ENCODE data around the gene ARFGEF2.
"Not testable (repeated sequence)": the region's sequence is repeated elsewhere in the genome, so short reads cannot be mapped to it uniquely, and the experiment has no call there.

ARFGEF2 gene

GRCh38 chr20:48921883-48922820 is 641 bp downstream of the ARFGEF2 start:
- peak; percentile 56 for DNase-seq
- in situ Hi-C loops (cut with MboI; ENCODE audit: low pct_unique_long_range_greater_than_20kb, low sequenced_read_pairs), result no loop called here

GRCh38 chr20:48923149-48923718 is 1.7 kb downstream of the ARFGEF2 start:
- in situ Hi-C loops (cut with MboI; ENCODE audit: low pct_unique_long_range_greater_than_20kb, low sequenced_read_pairs), result no loop called here
- DNase-seq, result no peak

GRCh38 chr20:48924756-48925109 is 3.2 kb downstream of the ARFGEF2 start:
- DNase-seq, result no peak
- in situ Hi-C loops (cut with MboI; ENCODE audit: low pct_unique_long_range_greater_than_20kb, low sequenced_read_pairs), result no loop called here

GRCh38 chr20:48926267-48926666 is 4.8 kb downstream of the ARFGEF2 start:
- in situ Hi-C loops (cut with MboI; ENCODE audit: low pct_unique_long_range_greater_than_20kb, low sequenced_read_pairs), result no loop called here
- DNase-seq, result no peak

- in situ Hi-C loops (cut with MboI; ENCODE audit: low pct_unique_long_range_greater_than_20kb, low sequenced_read_pairs), result no loop called here
- no peak for DNase-seq
Measured at GRCh38 chr20:48926821-48927220, 5.3 kb downstream of the ARFGEF2 start.

GRCh38 chr20:48928832-48929725 is 7.6 kb downstream of the ARFGEF2 start:
- no peak for DNase-seq
- in situ Hi-C loops (cut with MboI; ENCODE audit: low pct_unique_long_range_greater_than_20kb, low sequenced_read_pairs), result no loop called here

- no peak for DNase-seq
- in situ Hi-C loops (cut with MboI; ENCODE audit: low pct_unique_long_range_greater_than_20kb, low sequenced_read_pairs), result no loop called here
Measured at GRCh38 chr20:48930035-48930434, 8.5 kb downstream of the ARFGEF2 start.

- no peak for DNase-seq
- in situ Hi-C loops (cut with MboI; ENCODE audit: low pct_unique_long_range_greater_than_20kb, low sequenced_read_pairs), result no loop called here
Measured at GRCh38 chr20:48930878-48931277, 9.4 kb downstream of the ARFGEF2 start.

GRCh38 chr20:48931527-48932374 is 10.2 kb downstream of the ARFGEF2 start:
- in situ Hi-C loops (cut with MboI; ENCODE audit: low pct_unique_long_range_greater_than_20kb, low sequenced_read_pairs), result no loop called here
- DNase-seq, result no peak

GRCh38 chr20:48932375-48932941 is 10.9 kb downstream of the ARFGEF2 start:
- in situ Hi-C loops (cut with MboI; ENCODE audit: low pct_unique_long_range_greater_than_20kb, low sequenced_read_pairs), result no loop called here

GRCh38 chr20:48933017-48933766 is 11.7 kb downstream of the ARFGEF2 start:
- no peak for DNase-seq
- in situ Hi-C loops (cut with MboI; ENCODE audit: low pct_unique_long_range_greater_than_20kb, low sequenced_read_pairs), result no loop called here

More at GRCh38 chr20:48932375-48932941, 10.9 kb downstream of the ARFGEF2 start:
- DNase-seq, result no peak

- DNase-seq; in situ Hi-C loops (cut with MboI; ENCODE audit: low pct_unique_long_range_greater_than_20kb, low sequenced_read_pairs): not testable (repeated sequence)
Measured at GRCh38 chr20:48934273-48934877, 12.9 kb downstream of the ARFGEF2 start.

GRCh38 chr20:48934966-48935365 is 13.5 kb downstream of the ARFGEF2 start:
- DNase-seq; in situ Hi-C loops (cut with MboI; ENCODE audit: low pct_unique_long_range_greater_than_20kb, low sequenced_read_pairs): not testable (repeated sequence)

- DNase-seq; in situ Hi-C loops (cut with MboI; ENCODE audit: low pct_unique_long_range_greater_than_20kb, low sequenced_read_pairs): not testable (repeated sequence)
Measured at GRCh38 chr20:48936178-48936577, 14.7 kb downstream of the ARFGEF2 start.

GRCh38 chr20:48937674-48938073 is 16.2 kb downstream of the ARFGEF2 start:
- in situ Hi-C loops (cut with MboI; ENCODE audit: low pct_unique_long_range_greater_than_20kb, low sequenced_read_pairs), result no loop called here
- no peak for DNase-seq

- in situ Hi-C loops (cut with MboI; ENCODE audit: low pct_unique_long_range_greater_than_20kb, low sequenced_read_pairs), result no loop called here
- DNase-seq, result no peak
Measured at GRCh38 chr20:48938670-48939069, 17.2 kb downstream of the ARFGEF2 start.

GRCh38 chr20:48940170-48940569 is 18.7 kb downstream of the ARFGEF2 start:
- in situ Hi-C loops (cut with MboI; ENCODE audit: low pct_unique_long_range_greater_than_20kb, low sequenced_read_pairs), result no loop called here
- no peak for DNase-seq
